ENCODE data around the gene ABCA5.
"Not testable (repeated sequence)": the region's sequence is repeated elsewhere in the genome, so short reads cannot be mapped to it uniquely, and the experiment has no call there.

ABCA5 gene

GRCh38 chr17:69228576-69228975 lies 98.4 kb downstream of the ABCA5 start, which contains the start of gene ABCA10:
TSS of gene ABCA10 (minus strand) at chr17:69228824. CDS start at chr17:69225358, 3,466 bp downstream.
- no peaks in the 10 kb centered on the region for H3K27me3 Mint-ChIP-seq
- H3K27ac Mint-ChIP-seq: no peak within 1 kb of the TSS
- H3K9me3 Mint-ChIP-seq: peaks cover 20% of the 10 kb centered on the region
- peaks cover 8% of the 10 kb centered on the region for H3K4me1 Mint-ChIP-seq (ENCODE audit: low read depth)
- H3K4me3 Mint-ChIP-seq: no peak within 1 kb of the TSS
- no peak for DNase-seq
- no peaks in the 10 kb centered on the region for H3K36me3 Mint-ChIP-seq (ENCODE audit: low read depth)

DNA sequence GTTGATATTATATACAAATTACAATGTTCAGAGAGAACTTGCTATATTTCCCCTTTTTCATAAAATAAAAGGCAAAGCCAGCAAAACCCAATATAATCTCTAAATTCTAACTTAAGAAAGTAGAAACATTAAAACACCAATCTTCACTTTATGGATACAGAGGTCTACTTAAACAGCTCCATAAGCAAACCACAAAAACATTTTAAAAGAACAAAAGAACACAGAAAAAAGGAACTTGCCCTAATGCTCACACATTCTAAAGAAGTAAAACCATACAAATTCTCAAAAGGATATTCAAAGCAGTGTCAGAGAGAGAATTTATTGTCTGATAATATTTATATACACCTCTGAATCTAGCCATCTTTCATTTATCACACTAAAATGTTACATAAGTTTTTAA lies 98.9 kb downstream of the ABCA5 start:
- DNase-seq: no peak
- Mint-ChIP-seq H3K36me3 (ENCODE audit: low read depth) (no peaks in the 10 kb centered on the region), H3K4me3 (no peak overlapping the region), H3K9me3 (peaks cover 16% of the 10 kb centered on the region), H3K27me3 (no peaks in the 10 kb centered on the region), H3K27ac (no peak overlapping the region), H3K4me1 (ENCODE audit: low read depth) (peaks cover 11% of the 10 kb centered on the region)

- Mint-ChIP-seq H3K27me3 (no peaks in the 10 kb centered on the region), H3K9me3 (peaks cover 11% of the 10 kb centered on the region), H3K4me1 (ENCODE audit: low read depth) (peaks cover 12% of the 10 kb centered on the region), H3K4me3 (no peak overlapping the region), H3K36me3 (ENCODE audit: low read depth) (no peaks in the 10 kb centered on the region), H3K27ac (no peak overlapping the region)
- DNase-seq: no peak
Observed at GRCh38 chr17:69227541-69227940, 99.4 kb downstream of the ABCA5 start.

DNA sequence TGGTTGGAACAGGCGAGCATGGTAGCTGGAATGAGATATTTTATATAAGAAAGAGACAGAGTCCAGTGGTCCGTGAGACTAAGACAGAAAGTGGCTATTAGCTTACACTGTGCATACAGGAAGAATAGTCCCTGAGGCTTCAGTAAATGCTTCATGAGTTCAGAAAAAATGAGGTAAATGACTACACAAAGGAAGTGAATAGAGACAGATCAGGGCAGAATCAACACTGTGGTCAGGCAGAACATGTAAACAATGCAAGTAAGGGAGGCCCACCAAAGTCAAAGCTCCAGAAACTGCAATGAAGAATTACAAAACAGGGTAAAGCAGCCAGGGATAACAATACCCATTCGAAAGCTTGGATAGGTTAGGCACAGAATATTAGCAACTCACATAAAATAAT lies 103.1 kb downstream of the ABCA5 start:
- H3K9me3 Mint-ChIP-seq: no peaks in the 10 kb centered on the region
- DNase-seq: no peak
- H3K27ac Mint-ChIP-seq: no peak overlapping the region
- H3K4me3 Mint-ChIP-seq: no peak overlapping the region
- H3K27me3 Mint-ChIP-seq: no peaks in the 10 kb centered on the region
- no peaks in the 10 kb centered on the region for H3K36me3 Mint-ChIP-seq (ENCODE audit: low read depth)
- peaks cover 12% of the 10 kb centered on the region for H3K4me1 Mint-ChIP-seq (ENCODE audit: low read depth)

DNA sequence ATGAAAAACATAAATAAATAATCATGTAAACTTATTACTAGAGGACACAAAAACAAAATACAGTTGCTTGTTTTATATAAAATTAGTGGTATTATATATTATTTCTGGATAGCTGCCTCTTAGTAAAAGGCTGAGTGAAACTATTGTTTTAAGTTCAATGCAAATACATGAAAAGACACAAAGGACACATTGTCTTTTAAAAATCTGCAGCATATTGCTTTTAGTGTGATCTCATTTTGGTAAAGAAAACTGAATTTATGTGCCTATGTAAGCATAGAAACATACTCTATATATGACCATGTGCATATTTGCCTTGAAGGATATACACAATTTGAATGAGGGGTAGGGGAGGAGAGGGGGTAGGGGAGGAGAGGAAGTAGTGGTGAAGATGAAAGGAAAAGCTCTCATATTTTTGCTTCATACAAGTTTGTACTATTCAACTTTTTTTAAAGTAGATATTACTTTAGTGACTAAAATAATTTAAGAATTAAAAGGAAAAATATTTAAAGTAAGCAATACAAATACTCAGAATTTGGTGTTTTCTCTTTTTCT lies 104.2 kb downstream of the ABCA5 start:
- Mint-ChIP-seq H3K4me1 (ENCODE audit: low read depth) (peaks cover 12% of the 10 kb centered on the region), H3K9me3 (no peaks in the 10 kb centered on the region), H3K36me3 (ENCODE audit: low read depth) (no peaks in the 10 kb centered on the region), H3K27me3 (no peaks in the 10 kb centered on the region), H3K4me3 (no peak overlapping the region), H3K27ac (no peak overlapping the region)
- DNase-seq: no peak

GRCh38 chr17:69220098-69220497 lies 106.8 kb downstream of the ABCA5 start:
- Mint-ChIP-seq H3K36me3 (ENCODE audit: low read depth) (no peaks in the 10 kb centered on the region), H3K27ac (no peak overlapping the region), H3K4me1 (ENCODE audit: low read depth) (peaks cover 10% of the 10 kb centered on the region), H3K4me3 (no peak overlapping the region), H3K9me3 (no peaks in the 10 kb centered on the region), H3K27me3 (no peaks in the 10 kb centered on the region)
- DNase-seq: no peak

- no peaks in the 10 kb centered on the region for H3K9me3 Mint-ChIP-seq
- H3K36me3 Mint-ChIP-seq (ENCODE audit: low read depth): no peaks in the 10 kb centered on the region
- no peak overlapping the region for H3K4me3 Mint-ChIP-seq
- DNase-seq: no peak
- peaks cover 8% of the 10 kb centered on the region for H3K4me1 Mint-ChIP-seq (ENCODE audit: low read depth)
- no peaks in the 10 kb centered on the region for H3K27me3 Mint-ChIP-seq
- no peak overlapping the region for H3K27ac Mint-ChIP-seq
Observed at GRCh38 chr17:69218986-69219385, 107.9 kb downstream of the ABCA5 start.

- Mint-ChIP-seq H3K27me3 (no peaks in the 10 kb centered on the region), H3K9me3 (peaks cover 2% of the 10 kb centered on the region), H3K27ac (no peak overlapping the region), H3K4me3 (no peak overlapping the region), H3K36me3 (ENCODE audit: low read depth) (peaks cover 4% of the 10 kb centered on the region), H3K4me1 (ENCODE audit: low read depth) (no peaks in the 10 kb centered on the region)
- DNase-seq: no peak
Observed at GRCh38 chr17:69213059-69213813, 113.7 kb downstream of the ABCA5 start.

- H3K4me1 Mint-ChIP-seq (ENCODE audit: low read depth): no peaks in the 10 kb centered on the region
- no peak for DNase-seq
- no peaks in the 10 kb centered on the region for H3K27me3 Mint-ChIP-seq
- H3K9me3 Mint-ChIP-seq: peaks cover 2% of the 10 kb centered on the region
- no peak overlapping the region for H3K4me3 Mint-ChIP-seq
- no peak overlapping the region for H3K27ac Mint-ChIP-seq
- peaks cover under 1% of the 10 kb centered on the region for H3K36me3 Mint-ChIP-seq (ENCODE audit: low read depth)
Observed at GRCh38 chr17:69208640-69209039, 118.3 kb downstream of the ABCA5 start.

DNA sequence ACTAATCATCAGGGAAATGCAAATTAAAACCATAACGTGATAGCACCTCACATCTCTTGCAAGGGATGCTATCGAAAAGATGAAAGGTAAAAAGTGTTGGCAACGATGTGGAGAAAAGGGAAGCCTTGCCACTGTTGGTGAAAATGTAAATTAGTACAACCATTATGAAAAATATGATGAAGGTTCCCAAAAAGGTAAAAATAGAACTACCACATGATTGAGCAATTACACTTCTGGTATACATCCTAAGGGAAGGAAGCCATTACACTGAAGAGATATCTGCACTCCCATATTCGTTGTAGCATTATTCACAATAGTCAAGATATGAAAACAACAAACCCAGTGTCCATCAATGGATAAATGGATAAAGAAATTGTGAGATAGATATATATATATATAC lies 119.8 kb downstream of the ABCA5 start:
- Mint-ChIP-seq H3K36me3 (ENCODE audit: low read depth) (no peaks in the 10 kb centered on the region), H3K27me3 (no peaks in the 10 kb centered on the region), H3K4me3 (no peak overlapping the region), H3K27ac (no peak overlapping the region), H3K4me1 (ENCODE audit: low read depth) (no peaks in the 10 kb centered on the region), H3K9me3 (no peaks in the 10 kb centered on the region)
- DNase-seq: no peak

GRCh38 chr17:69198238-69198637 lies 128.7 kb downstream of the ABCA5 start:
- Mint-ChIP-seq H3K36me3 (ENCODE audit: low read depth) (no peaks in the 10 kb centered on the region), H3K27ac (no peak overlapping the region), H3K4me3 (no peak overlapping the region)

DNA sequence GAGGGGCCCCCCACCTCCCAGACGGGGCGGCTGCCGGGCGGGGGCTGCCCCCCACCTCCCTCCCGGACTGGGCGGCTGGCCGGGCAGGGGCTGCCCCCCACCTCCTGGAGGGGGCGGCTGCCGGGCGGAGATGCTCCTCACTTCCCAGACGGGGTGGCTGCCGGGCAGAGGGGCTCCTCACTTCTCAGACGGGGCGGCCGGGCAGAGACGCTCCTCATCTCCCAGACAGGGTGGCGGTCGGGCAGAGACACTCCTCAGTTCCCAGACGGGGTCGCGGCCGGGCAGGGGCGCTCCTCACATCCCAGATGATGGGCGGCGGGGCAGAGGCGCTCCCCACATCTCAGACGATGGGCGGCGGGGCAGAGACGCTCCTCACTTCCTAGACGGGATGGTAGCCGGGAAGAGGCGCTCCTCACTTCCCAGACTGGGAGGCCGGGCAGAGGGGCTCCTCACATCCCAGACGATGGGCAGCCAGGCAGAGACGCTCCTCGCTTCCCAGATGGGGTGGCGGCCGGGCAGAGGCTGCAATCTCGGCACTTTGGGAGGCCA lies 130.8 kb downstream of the ABCA5 start:
- H3K9me3 Mint-ChIP-seq; H3K27me3 Mint-ChIP-seq; H3K36me3 Mint-ChIP-seq (ENCODE audit: low read depth); H3K27ac Mint-ChIP-seq; DNase-seq; H3K4me1 Mint-ChIP-seq (ENCODE audit: low read depth); H3K4me3 Mint-ChIP-seq: not testable (repeated sequence)

More at GRCh38 chr17:69198238-69198637, 128.7 kb downstream of the ABCA5 start:
- Mint-ChIP-seq H3K4me1 (ENCODE audit: low read depth) (no peaks in the 10 kb centered on the region), H3K9me3 (no peaks in the 10 kb centered on the region), H3K27me3 (no peaks in the 10 kb centered on the region)
- DNase-seq: no peak
